ENCODE results near the gene ANGEL2. TPM values are rescaled to one million over a fixed set of nuclear protein-coding genes. Genes with fewer than 3 reads are reported as not detected.

Gene ANGEL2
- total and polyA plus RNA-seq, 2 of the 13 experiments (the other 11 are each of a cell fraction or from before 2014, with no cell fraction given) = 12.3 to 25.4 TPM

- in situ Hi-C loops (cut with HindIII; ENCODE audit: extremely low pct_ligation_motif_present, low pct_unique_long_range_greater_than_20kb) = no loop called here
- TF ChIP-seq ZNF205 (CRISPR knock-in tag; IDR thresholded peaks at IDR 0.05) (no peak), FOXA1 (IDR thresholded peaks at IDR 0.05) (no peak), FOXA1 (CRISPR knock-in tag; IDR thresholded peaks at IDR 0.05) (peak; percentile 43; the same call in 1 of the 2 replicates), ZNF737 (CRISPR knock-in tag; IDR thresholded peaks at IDR 0.05; ENCODE audit: borderline replicate concordance) (no peak), TFAP4 (IDR thresholded peaks at IDR 0.05; ENCODE audit: borderline replicate concordance, low read depth) (peak; percentile 80; the same call in 1 of the 2 replicates), ZNF253 (CRISPR knock-in tag; IDR thresholded peaks at IDR 0.05; ENCODE audit: borderline replicate concordance) (no peak)
- Histone ChIP-seq H4K20me1 (ENCODE audit: insufficient read depth, low read length) (no peaks in the 10 kb centered on the region), H3K4me2 (ENCODE audit: low read depth, low read length) (no peak overlapping the region), H3K79me2 (ENCODE audit: insufficient read depth, low read length) (no peaks in the 10 kb centered on the region), H3K27me3 (ENCODE audit: control insufficient read depth in 1 of 2, insufficient read depth in 2 of 2, low read length in 2 of 2) (no peaks in the 10 kb centered on the region; a peak in 1 of 5 replicates), H3K4me3 (replicated peaks in 1 of 3; ENCODE audit: insufficient read depth in 1 of 3, low read depth in 2 of 3, low read length in 3 of 3) (no peak overlapping the region), H3K9ac (ENCODE audit: insufficient read depth, low read depth, low read length) (no peak overlapping the region), H3K27ac (ENCODE audit: extremely low read length, insufficient read depth, low read length) (no peak overlapping the region), H3K4me1 (ENCODE audit: insufficient read depth, low read length) (peaks cover 11% of the 10 kb centered on the region; the same call in 1 of the 2 replicates), H2AFZ (ENCODE audit: low read length) (no peak overlapping the region), H3K36me3 (replicated peaks in 1 of 2; ENCODE audit: control insufficient read depth in 1 of 2, insufficient read depth in 2 of 2, low read length in 2 of 2) (no peaks in the 10 kb centered on the region), H3K9me3 (ENCODE audit: low read length) (no peaks in the 10 kb centered on the region)
- ATAC-seq = peak; percentile 43
- intact Hi-C loops (cut with micrococcal nuclease; ENCODE audit: unreplicated experiment) = loop anchor here (5.0 kb wide), 1 partner anchor 34 kb away; no protein-coding TSS in a partner anchor
- BruUV-seq (replicated peaks) = no TSS peak
- WGBS (ENCODE audit: low lambda C conversion rate) = 50% methylated on average over 1 of the region's 11 CpGs
- CTCF ChIA-PET (ENCODE audit: low intra/inter-chr PET ratio, low total read pairs) = no interaction called here
- DNase-seq (ENCODE audit: low spot score) = no peak
- FAIRE-seq = no peak
- POLR2A ChIA-PET = no interaction called here
Measured at GRCh38 chr1:212981025-212981495, 34.6 kb downstream of the ANGEL2 start.

- Histone ChIP-seq H3K27me3 (ENCODE audit: control insufficient read depth in 1 of 2, insufficient read depth in 2 of 2, low read length in 2 of 2) (no peaks in the 10 kb centered on the region; a peak in 1 of 5 replicates), H3K9ac (ENCODE audit: insufficient read depth, low read depth, low read length) (no peak overlapping the region), H3K27ac (ENCODE audit: extremely low read length, insufficient read depth, low read length) (no peak overlapping the region), H3K79me2 (ENCODE audit: insufficient read depth, low read length) (no peaks in the 10 kb centered on the region), H3K36me3 (replicated peaks in 1 of 2; ENCODE audit: control insufficient read depth in 1 of 2, insufficient read depth in 2 of 2, low read length in 2 of 2) (no peaks in the 10 kb centered on the region), H4K20me1 (ENCODE audit: insufficient read depth, low read length) (no peaks in the 10 kb centered on the region), H3K4me1 (ENCODE audit: insufficient read depth, low read length) (peaks cover 11% of the 10 kb centered on the region; the same call in 1 of the 2 replicates), H3K9me3 (ENCODE audit: low read length) (no peaks in the 10 kb centered on the region), H3K4me2 (ENCODE audit: low read depth, low read length) (no peak overlapping the region), H2AFZ (ENCODE audit: low read length) (no peak overlapping the region), H3K4me3 (replicated peaks in 1 of 3; ENCODE audit: insufficient read depth in 1 of 3, low read depth in 2 of 3, low read length in 3 of 3) (no peak overlapping the region)
- no TSS peak for BruUV-seq (replicated peaks)
- no peak for ATAC-seq
- FAIRE-seq = no peak
- 52% methylated on average over 6 of the region's 7 CpGs for WGBS (ENCODE audit: low lambda C conversion rate)
- ChIA-PET POLR2A (no interaction called here), CTCF (ENCODE audit: low intra/inter-chr PET ratio, low total read pairs) (no interaction called here)
- in situ Hi-C loops (cut with HindIII; ENCODE audit: extremely low pct_ligation_motif_present, low pct_unique_long_range_greater_than_20kb) (no loop called here), intact Hi-C loops (cut with micrococcal nuclease; ENCODE audit: unreplicated experiment) (loop anchor here (5.0 kb wide), 1 partner anchor 33 kb away; no protein-coding TSS in a partner anchor)
- TF ChIP-seq ZNF563 (CRISPR knock-in tag; IDR thresholded peaks at IDR 0.05) (no peak), CTCF (CRISPR knock-in tag; IDR thresholded peaks at IDR 0.05) (peak; percentile 30), REST (IDR thresholded peaks at IDR 0.05; ENCODE audit: borderline replicate concordance in 1 of 2, low read depth in 1 of 2, low read length in 2 of 2) (0 out of 4 replicates have a peak, but pooled peaks of 1 of the 2 experiments have one; percentile 35)
- no peak for DNase-seq (ENCODE audit: low spot score)
Measured at GRCh38 chr1:212980123-212980785, 35.4 kb downstream of the ANGEL2 start.

All from HepG2 (cell line).